Astrocyte (in vitro differentiated cells and primary cell): ENCODE measurements around the gene ZNF560.

ENCODE experiments used
- CTCF ChIP-seq: IDR thresholded peaks from 2 replicates; pipeline ENCODE4 v1.5.1; 2011; ENCODE audit warnings: low read depth, mild to moderate bottlenecking, inconsistent platforms, low read length, moderate library complexity; ENCODE audit not compliant: insufficient read depth
- EZH2 ChIP-seq: IDR thresholded peaks from 2 replicates; pipeline ENCODE4 v1.6.1; 2012; ENCODE audit warnings: mild to moderate bottlenecking, low read length, inconsistent platforms; ENCODE audit not compliant: insufficient read depth

GRCh38 chr19:9523885-9524474, 25.6 kb upstream of the ZNF560 start:
- TF ChIP-seq CTCF = no peak
- no peak for TF ChIP-seq EZH2
